ENCODE measurements around the gene FIGNL1.
A peak's percentile ranks its signal among the peaks of the same experiment; 100 is the strongest.

FIGNL1 gene

GRCh38 chr7:50474382-50475160, 24.4 kb upstream of the FIGNL1 start:
- DNase-seq (ENCODE audit: insufficient read length, low spot score) (no peak), FAIRE-seq (no peak)
- TF ChIP-seq PAX5 (IDR thresholded peaks at IDR 0.05; ENCODE audit: insufficient read depth, low read length, severe bottlenecking) (no peak), POLR2AphosphoS5 (IDR thresholded peaks at IDR 0.05; ENCODE audit: low read depth, low read length) (no peak), TAF1 (IDR thresholded peaks at IDR 0.05; ENCODE audit: low read depth, low read length) (no peak), POLR2A (IDR thresholded peaks at IDR 0.05; ENCODE audit: low read depth, low read length) (no peak), POU2F2 (IDR thresholded peaks at IDR 0.05; ENCODE audit: low read depth, low read length) (no peak), SPI1 (IDR thresholded peaks at IDR 0.05; ENCODE audit: low read depth, low read length) (no peak)

GRCh38 chr7:50473531-50473930, 23.4 kb upstream of the FIGNL1 start:
- TF ChIP-seq TAF1 (IDR thresholded peaks at IDR 0.05; ENCODE audit: low read depth, low read length) (no peak), POLR2A (IDR thresholded peaks at IDR 0.05; ENCODE audit: low read depth, low read length) (no peak), POU2F2 (IDR thresholded peaks at IDR 0.05; ENCODE audit: low read depth, low read length) (no peak), PAX5 (IDR thresholded peaks at IDR 0.05; ENCODE audit: insufficient read depth, low read length, severe bottlenecking) (no peak), POLR2AphosphoS5 (IDR thresholded peaks at IDR 0.05; ENCODE audit: low read depth, low read length) (no peak), SPI1 (IDR thresholded peaks at IDR 0.05; ENCODE audit: low read depth, low read length) (no peak)
- DNase-seq (ENCODE audit: insufficient read length, low spot score) (no peak), FAIRE-seq (no peak)

- TF ChIP-seq POU2F2 (IDR thresholded peaks at IDR 0.05; ENCODE audit: low read depth, low read length) (no peak), TAF1 (IDR thresholded peaks at IDR 0.05; ENCODE audit: low read depth, low read length) (no peak), POLR2AphosphoS5 (IDR thresholded peaks at IDR 0.05; ENCODE audit: low read depth, low read length) (no peak), POLR2A (IDR thresholded peaks at IDR 0.05; ENCODE audit: low read depth, low read length) (no peak), PAX5 (IDR thresholded peaks at IDR 0.05; ENCODE audit: insufficient read depth, low read length, severe bottlenecking) (no peak), SPI1 (IDR thresholded peaks at IDR 0.05; ENCODE audit: low read depth, low read length) (no peak)
- FAIRE-seq (no peak), DNase-seq (ENCODE audit: insufficient read length, low spot score) (no peak)
Measured at GRCh38 chr7:50472427-50472826, 22.3 kb upstream of the FIGNL1 start.

GRCh38 chr7:50471970-50472369, 21.8 kb upstream of the FIGNL1 start:
- no peak for DNase-seq (ENCODE audit: insufficient read length, low spot score)
- FAIRE-seq, result no peak
- TF ChIP-seq POLR2AphosphoS5 (IDR thresholded peaks at IDR 0.05; ENCODE audit: low read depth, low read length) (no peak), TAF1 (IDR thresholded peaks at IDR 0.05; ENCODE audit: low read depth, low read length) (no peak), PAX5 (IDR thresholded peaks at IDR 0.05; ENCODE audit: insufficient read depth, low read length, severe bottlenecking) (no peak), POLR2A (IDR thresholded peaks at IDR 0.05; ENCODE audit: low read depth, low read length) (no peak), SPI1 (IDR thresholded peaks at IDR 0.05; ENCODE audit: low read depth, low read length) (no peak), POU2F2 (IDR thresholded peaks at IDR 0.05; ENCODE audit: low read depth, low read length) (no peak)

GRCh38 chr7:50470250-50471163, 20.4 kb upstream of the FIGNL1 start:
- no peak for FAIRE-seq
- no peak for DNase-seq (ENCODE audit: insufficient read length, low spot score)
- TF ChIP-seq SPI1 (IDR thresholded peaks at IDR 0.05; ENCODE audit: low read depth, low read length), result no peak
- TF ChIP-seq POLR2AphosphoS5 (IDR thresholded peaks at IDR 0.05; ENCODE audit: low read depth, low read length), result no peak

- FAIRE-seq (no peak), DNase-seq (ENCODE audit: insufficient read length, low spot score) (no peak)
- TF ChIP-seq POLR2A (IDR thresholded peaks at IDR 0.05; ENCODE audit: low read depth, low read length), result no peak
- TF ChIP-seq POLR2AphosphoS5 (IDR thresholded peaks at IDR 0.05; ENCODE audit: low read depth, low read length), result no peak
- no peak for TF ChIP-seq POU2F2 (IDR thresholded peaks at IDR 0.05; ENCODE audit: low read depth, low read length)
- no peak for TF ChIP-seq TAF1 (IDR thresholded peaks at IDR 0.05; ENCODE audit: low read depth, low read length)
- TF ChIP-seq SPI1 (IDR thresholded peaks at IDR 0.05; ENCODE audit: low read depth, low read length), result no peak
Measured at GRCh38 chr7:50469181-50469580, 19.0 kb upstream of the FIGNL1 start.

- no peak for TF ChIP-seq PAX5 (IDR thresholded peaks at IDR 0.05; ENCODE audit: insufficient read depth, low read length, severe bottlenecking)
- TF ChIP-seq POU2F2 (IDR thresholded peaks at IDR 0.05; ENCODE audit: low read depth, low read length), result no peak
- TF ChIP-seq POLR2AphosphoS5 (IDR thresholded peaks at IDR 0.05; ENCODE audit: low read depth, low read length), result no peak
- TF ChIP-seq TAF1 (IDR thresholded peaks at IDR 0.05; ENCODE audit: low read depth, low read length), result no peak
- TF ChIP-seq POLR2A (IDR thresholded peaks at IDR 0.05; ENCODE audit: low read depth, low read length), result no peak
- no peak for TF ChIP-seq SPI1 (IDR thresholded peaks at IDR 0.05; ENCODE audit: low read depth, low read length)
- peak; percentile 99 for FAIRE-seq
Measured at GRCh38 chr7:50467817-50468610, 17.9 kb upstream of the FIGNL1 start.

GRCh38 chr7:50466815-50467585, 16.9 kb upstream of the FIGNL1 start:
- TF ChIP-seq TAF1 (IDR thresholded peaks at IDR 0.05; ENCODE audit: low read depth, low read length), result no peak
- no peak for TF ChIP-seq POU2F2 (IDR thresholded peaks at IDR 0.05; ENCODE audit: low read depth, low read length)
- TF ChIP-seq POLR2A (IDR thresholded peaks at IDR 0.05; ENCODE audit: low read depth, low read length), result no peak
- no peak for TF ChIP-seq PAX5 (IDR thresholded peaks at IDR 0.05; ENCODE audit: insufficient read depth, low read length, severe bottlenecking)
- TF ChIP-seq POLR2AphosphoS5 (IDR thresholded peaks at IDR 0.05; ENCODE audit: low read depth, low read length), result no peak
- no peak for TF ChIP-seq SPI1 (IDR thresholded peaks at IDR 0.05; ENCODE audit: low read depth, low read length)
- DNase-seq (ENCODE audit: insufficient read length, low spot score), result no peak
- no peak for FAIRE-seq

More at GRCh38 chr7:50467817-50468610, 17.9 kb upstream of the FIGNL1 start:
- DNase-seq (ENCODE audit: insufficient read length, low spot score), result peak; percentile 66
